Regular cardiac myocyte (primary cell): ENCODE data around the gene STK10. TPM values are rescaled to one million over a fixed set of nuclear protein-coding genes. Genes with fewer than 3 reads are reported as not detected.

Experiments used
- total RNA-seq: library from RNA; depleted of rRNA; stranded (reverse); fragments of >200 nt; gene quantifications from 2 replicates; pipeline ENCODE4 v1.2.3, GENCODE V29; 2014

Gene STK10
- 13.8 and 29.3 TPM in 2 replicates for total RNA-seq

GRCh38 chr5:172188033-172188892, at the start of gene STK10:
Gene STK10, minus strand, starts transcription at chr5:172188224. Its CDS starts 182 bp downstream, at chr5:172188042.

GRCh38 chr5:172193872-172194271, 5.8 kb upstream of the STK10 start, which contains the start of gene EFCAB9:
Gene EFCAB9, plus strand, starts transcription at chr5:172194172. Its CDS starts 1 bp downstream, at chr5:172194173.

GRCh38 chr5:172006321-172007174, 181.5 kb downstream of the STK10 start, which contains the start of gene FBXW11:
Gene FBXW11, minus strand, starts transcription at chr5:172006638. Its CDS starts 136 bp downstream, at chr5:172006502.

Other genes with a start within 250 kb of the STK10 start
- gene FBXW11, start 181.6 kb downstream of the STK10 start, total RNA-seq, result 88.2 and 110 TPM in 2 replicates
- gene EFCAB9, start 5.9 kb upstream of the STK10 start, total RNA-seq, result 0.28 TPM in 1 of 2 replicates, not detected in the other
- 22.0 and 22.6 TPM in 2 replicates for gene UBTD2, start 95.5 kb upstream of the STK10 start, total RNA-seq